NT2/D1 (cell line): ENCODE results near the gene CDC34.

ENCODE experiments used
- DNase-seq: peaks from one replicate; pipeline ENCODE4 v3.0.0-alpha.2; 2011; ENCODE audit warnings: low read depth, low spot score
- H3K27me3 ChIP-seq: 2 replicates; pipeline ENCODE4 v1.6.0; 2011; ENCODE audit warnings: mild to moderate bottlenecking; ENCODE audit not compliant: insufficient read length, insufficient read depth
- H3K36me3 ChIP-seq: 2 replicates; pipeline ENCODE4 v1.6.1; 2011; ENCODE audit warnings: mild to moderate bottlenecking, low read length, mixed read lengths; ENCODE audit not compliant: insufficient read depth, insufficient read length
- H3K4me1 ChIP-seq: 2 replicates; pipeline ENCODE4 v1.5.1; 2011; ENCODE audit not compliant: insufficient read depth, insufficient read length
- H3K4me3 ChIP-seq: 2 replicates; pipeline ENCODE4 v1.5.1; 2011; ENCODE audit warnings: low read depth; ENCODE audit not compliant: insufficient read length
- H3K9ac ChIP-seq: 2 replicates; pipeline ENCODE4 v1.6.0; 2011; ENCODE audit warnings: low read depth; ENCODE audit not compliant: insufficient read length
- H3K9me3 ChIP-seq: 2 replicates; pipeline ENCODE4 v1.5.1; 2011; ENCODE audit warnings: mild to moderate bottlenecking, low read length; ENCODE audit not compliant: insufficient read depth
- SUZ12 ChIP-seq: IDR thresholded peaks from 2 replicates; pipeline ENCODE4 v1.6.1; 2011; ENCODE audit not compliant: insufficient read length, insufficient read depth; ENCODE audit errors: extremely low read depth
- YY1 ChIP-seq: IDR thresholded peaks from 2 replicates; pipeline ENCODE4 v1.6.1; 2011; ENCODE audit not compliant: insufficient read length, insufficient read depth
- ZNF274 ChIP-seq: IDR thresholded peaks from 2 replicates; pipeline ENCODE4 v1.6.1; 2011; ENCODE audit warnings: mild to moderate bottlenecking, low read depth, low read length

CDC34 gene

GRCh38 chr19:536031-536880 is 4.7 kb downstream of the CDC34 start:
- no peak overlapping the region for H3K9ac ChIP-seq
- TF ChIP-seq YY1 (no peak), ZNF274 (no peak)
- peaks cover 67% of the 10 kb centered on the region for H3K36me3 ChIP-seq
- H3K4me3 ChIP-seq, result no peak overlapping the region
- no peaks in the 10 kb centered on the region for H3K9me3 ChIP-seq
- no peaks in the 10 kb centered on the region for H3K27me3 ChIP-seq
- DNase-seq, result no peak
- peaks cover 19% of the 10 kb centered on the region for H3K4me1 ChIP-seq

- Histone ChIP-seq H3K36me3 (peaks cover 74% of the 10 kb centered on the region), H3K9me3 (no peaks in the 10 kb centered on the region), H3K27me3 (no peaks in the 10 kb centered on the region), H3K9ac (no peak overlapping the region), H3K4me1 (peaks cover 19% of the 10 kb centered on the region), H3K4me3 (no peak overlapping the region)
- DNase-seq, result no peak
- TF ChIP-seq ZNF274 (no peak), YY1 (no peak), SUZ12 (no peak)
Measured at GRCh38 chr19:536881-537404, 5.4 kb downstream of the CDC34 start.

- TF ChIP-seq YY1 (no peak), SUZ12 (no peak), ZNF274 (no peak)
- Histone ChIP-seq H3K36me3 (peaks cover 78% of the 10 kb centered on the region), H3K4me1 (peaks cover 11% of the 10 kb centered on the region), H3K9ac (no peak overlapping the region), H3K9me3 (no peaks in the 10 kb centered on the region), H3K27me3 (no peaks in the 10 kb centered on the region), H3K4me3 (no peak overlapping the region)
- no peak for DNase-seq
Measured at GRCh38 chr19:538641-539428, 7.3 kb downstream of the CDC34 start.

GRCh38 chr19:539429-540030 is 8.0 kb downstream of the CDC34 start:
- H3K36me3 ChIP-seq, result peaks cover 73% of the 10 kb centered on the region
- no peaks in the 10 kb centered on the region for H3K9me3 ChIP-seq
- H3K27me3 ChIP-seq, result no peaks in the 10 kb centered on the region
- no peak for DNase-seq
- H3K4me1 ChIP-seq, result peaks cover 7% of the 10 kb centered on the region
- TF ChIP-seq SUZ12, result no peak
- no peak for TF ChIP-seq YY1
- no peak for TF ChIP-seq ZNF274
- H3K4me3 ChIP-seq, result no peak overlapping the region
- no peak overlapping the region for H3K9ac ChIP-seq

GRCh38 chr19:540867-541637 is 9.5 kb downstream of the CDC34 start:
- no peak overlapping the region for H3K4me3 ChIP-seq
- peaks cover 59% of the 10 kb centered on the region for H3K36me3 ChIP-seq
- H3K4me1 ChIP-seq, result no peaks in the 10 kb centered on the region
- DNase-seq, result no peak
- TF ChIP-seq SUZ12 (no peak), YY1 (no peak), ZNF274 (no peak)
- H3K9me3 ChIP-seq, result no peaks in the 10 kb centered on the region
- no peak overlapping the region for H3K9ac ChIP-seq
- H3K27me3 ChIP-seq, result no peaks in the 10 kb centered on the region

- H3K4me1 ChIP-seq, result no peaks in the 10 kb centered on the region
- no peaks in the 10 kb centered on the region for H3K27me3 ChIP-seq
- peaks cover 52% of the 10 kb centered on the region for H3K36me3 ChIP-seq
- H3K4me3 ChIP-seq, result no peak overlapping the region
- TF ChIP-seq SUZ12 (no peak), YY1 (no peak), ZNF274 (no peak)
- no peak overlapping the region for H3K9ac ChIP-seq
- DNase-seq, result no peak
- H3K9me3 ChIP-seq, result no peaks in the 10 kb centered on the region
Measured at GRCh38 chr19:541699-542098, 10.1 kb downstream of the CDC34 start.
